ENCODE data around the gene SYNPO.

SYNPO gene

GRCh38 chr5:150642991-150643710, 2.7 kb downstream of the SYNPO start:
- no peak for DNase-seq

GRCh38 chr5:150644058-150644457, 3.6 kb downstream of the SYNPO start:
- no peak for DNase-seq

- DNase-seq, result peak; percentile 17
These were observed 4.1 kb downstream of the SYNPO start for GRCh38 chr5:150644514-150644913.

GRCh38 chr5:150645070-150645700, 4.7 kb downstream of the SYNPO start:
- DNase-seq, result no peak

- no peak for DNase-seq
These were observed 7.1 kb downstream of the SYNPO start for GRCh38 chr5:150647275-150648251.

GRCh38 chr5:150648294-150649107, 8.0 kb downstream of the SYNPO start:
- no peak for DNase-seq

- no peak for DNase-seq
These were observed 8.9 kb downstream of the SYNPO start for GRCh38 chr5:150649108-150650020.

- no peak for DNase-seq
These were observed 9.9 kb downstream of the SYNPO start for GRCh38 chr5:150650021-150651006.

GRCh38 chr5:150651382-150651781, 10.9 kb downstream of the SYNPO start:
- no peak for DNase-seq

GRCh38 chr5:150651924-150652671, 11.6 kb downstream of the SYNPO start:
- no peak for DNase-seq

- no peak for DNase-seq
These were observed 12.8 kb downstream of the SYNPO start for GRCh38 chr5:150653145-150653761.

- DNase-seq, result no peak
These were observed 13.5 kb downstream of the SYNPO start for GRCh38 chr5:150653762-150654556.

- no peak for DNase-seq
These were observed 14.8 kb downstream of the SYNPO start for GRCh38 chr5:150655221-150655620.

GRCh38 chr5:150656191-150657132, 16.0 kb downstream of the SYNPO start:
- DNase-seq, result peak; percentile 57

GRCh38 chr5:150658121-150658520, 17.7 kb downstream of the SYNPO start:
- no peak for DNase-seq

GRCh38 chr5:150658699-150659265, 18.3 kb downstream of the SYNPO start:
- no peak for DNase-seq
